SK-N-SH (cell line): ENCODE data around the gene MLX. TPM values are rescaled to one million over a fixed set of nuclear protein-coding genes. Genes with fewer than 3 reads are reported as not detected.
"Not testable (repeated sequence)": the region's sequence is repeated elsewhere in the genome, so short reads cannot be mapped to it uniquely, and the experiment has no call there.

Source experiments
- CTCF ChIA-PET: fragments of 300-600, 350-600 bp; formaldehyde crosslinking; extraction: SDS; loops from one replicate; lab custom pipeline; 2021; lab: Yijun Ruan, JAX
- POLR2A ChIA-PET: fragments of 350-600 bp; sonication (Branson Sonifier 250); formaldehyde crosslinking; extraction: SDS; loops from one replicate; lab custom pipeline; 2020; ENCODE audit warnings: antibody characterized with exemption, inconsistent platforms; lab: Yijun Ruan, JAX
- DNase-seq: peaks from one replicate; pipeline ENCODE4 v3.0.0; 2012
- H2AFZ ChIP-seq: fragments of 200-600 bp; sonication (generic); 2 replicates; pipeline ENCODE4 v1.8.1; 2016; ENCODE audit warnings: antibody characterized with exemption, mild to moderate bottlenecking, low read depth
- H3F3A ChIP-seq: fragments of 200-600 bp; sonication (generic); replicated peaks from 2 replicates; pipeline ENCODE3; 2016; ENCODE audit warnings: antibody characterized with exemption, mild to moderate bottlenecking; ENCODE audit not compliant: insufficient read depth
- H3K27ac ChIP-seq, 2 experiments: fragments of 200-500 bp in 1 of 2; fragments of 200-600 bp in 1 of 2; sonication (Bioruptor generic) in 1 of 2; sonication (generic), shearing (Covaris generic) in 1 of 2; 2 replicates each; pipeline versions ENCODE4 v1.5.1 to v1.6.1; 2014 to 2016; ENCODE audit warnings: low read depth in 2 of 2, inconsistent platforms in 1 of 2, low read length in 1 of 2, mild to moderate bottlenecking in 1 of 2, mixed read lengths in 1 of 2
- H3K27me3 ChIP-seq: fragments of 200-600 bp; sonication (generic), shearing (Covaris generic); 2 replicates; pipeline ENCODE4 v1.6.1; 2016; ENCODE audit warnings: mixed run types; ENCODE audit not compliant: insufficient read depth
- H3K36me3 ChIP-seq, 2 experiments: fragments of 200-500 bp in 1 of 2; fragments of 200-600 bp in 1 of 2; sonication (Bioruptor generic) in 1 of 2; sonication (generic) in 1 of 2; replicated peaks in 1 of 2; 2 replicates each; pipeline versions ENCODE3 to v1.5.1; 2014 to 2016; ENCODE audit warnings: low read length in 1 of 2, mild to moderate bottlenecking in 1 of 2; ENCODE audit not compliant: insufficient read depth in 2 of 2, control insufficient read depth in 1 of 2
- H3K4me1 ChIP-seq, 2 experiments: fragments of 200-500 bp in 1 of 2; fragments of 200-600 bp in 1 of 2; sonication (Bioruptor generic) in 1 of 2; sonication (generic), shearing (Covaris generic) in 1 of 2; 2 replicates each; pipeline versions ENCODE4 v1.5.1 to v1.6.1; 2014 to 2016; ENCODE audit warnings: low read depth in 1 of 2, low read length in 1 of 2, mixed run types in 1 of 2; ENCODE audit not compliant: insufficient read depth in 2 of 2, control insufficient read depth in 1 of 2
- H3K4me2 ChIP-seq: fragments of 200-600 bp; sonication (generic), shearing (Covaris generic); 2 replicates; pipeline ENCODE4 v1.6.1; 2017; ENCODE audit warnings: mixed run types
- H3K4me3 ChIP-seq, 2 experiments: fragments of 200-500 bp in 1 of 2; fragments of 200-600 bp in 1 of 2; sonication (Bioruptor generic) in 1 of 2; sonication (generic), shearing (Covaris generic) in 1 of 2; 2 replicates each; pipeline versions ENCODE4 v1.5.1 to v1.8.1; 2014 to 2016; ENCODE audit warnings: low read depth in 2 of 2, inconsistent platforms in 1 of 2, low read length in 1 of 2, mild to moderate bottlenecking in 1 of 2, mixed read lengths in 1 of 2, moderate library complexity in 1 of 2
- H3K79me2 ChIP-seq: fragments of 200-600 bp; sonication (generic); 2 replicates; pipeline ENCODE4 v1.8.1; 2017; ENCODE audit warnings: mild to moderate bottlenecking; ENCODE audit not compliant: insufficient read depth
- H3K9ac ChIP-seq: fragments of 200-600 bp; sonication (generic); 2 replicates; pipeline ENCODE4 v1.6.1; 2017; ENCODE audit warnings: mixed run types
- H3K9me2 ChIP-seq: fragments of 200-600 bp; sonication (generic); 2 replicates; pipeline ENCODE4 v1.6.1; 2017; ENCODE audit warnings: mixed run types
- H3K9me3 ChIP-seq: fragments of 200-600 bp; sonication (generic); 2 replicates; pipeline ENCODE4 v1.6.1; 2017; ENCODE audit warnings: mixed run types, mild to moderate bottlenecking, moderate library complexity
- H4K20me1 ChIP-seq: fragments of 200-600 bp; sonication (generic); 2 replicates; pipeline ENCODE4 v1.6.1; 2017; ENCODE audit warnings: mild to moderate bottlenecking, mixed run types; ENCODE audit not compliant: insufficient read depth
- EZH2phosphoT487 ChIP-seq: fragments of 200-600 bp; sonication (generic); IDR thresholded peaks from 2 replicates; pipeline ENCODE4 v1.6.1; 2017; ENCODE audit warnings: low read depth, mixed run types, mild to moderate bottlenecking, antibody characterized with exemption, moderate library complexity, borderline replicate concordance
- FOSL2 ChIP-seq: IDR thresholded peaks from 2 replicates; pipeline ENCODE4 v1.4.0; 2012; ENCODE audit warnings: low read depth, mild to moderate bottlenecking, moderate library complexity, borderline replicate concordance
- FOXJ3 ChIP-seq: sonication (generic); formaldehyde crosslinking; IDR thresholded peaks from 2 replicates; pipeline ENCODE4 v1.5.1; 2020; ENCODE audit warnings: mild to moderate bottlenecking, missing genetic modification reagents
- GABPA ChIP-seq: IDR thresholded peaks from 2 replicates; pipeline ENCODE4 v1.4.0; 2012; ENCODE audit warnings: low read depth, mild to moderate bottlenecking
- GATA2 ChIP-seq: sonication (generic); formaldehyde crosslinking; IDR thresholded peaks from 2 replicates; pipeline ENCODE4 v1.5.0; 2020; ENCODE audit warnings: mild to moderate bottlenecking, missing genetic modification reagents
- MXI1 ChIP-seq: IDR thresholded peaks from 2 replicates; pipeline ENCODE4 v1.6.1; 2012; ENCODE audit warnings: mild to moderate bottlenecking, low read depth, low read length, improper control_type of control experiment
- NFIC ChIP-seq: IDR thresholded peaks from 2 replicates; pipeline ENCODE4 v1.4.0; 2012; ENCODE audit warnings: borderline replicate concordance
- POLR2AphosphoS5 ChIP-seq: IDR thresholded peaks from 2 replicates; pipeline ENCODE4 v1.6.1; 2012; ENCODE audit warnings: low read depth, low read length
- RAD21 ChIP-seq: IDR thresholded peaks from 2 replicates; pipeline ENCODE4 v1.6.1; 2012; ENCODE audit warnings: mild to moderate bottlenecking, low read length
- RCOR1 ChIP-seq: fragments of 150-350 bp; IDR thresholded peaks from 2 replicates; pipeline ENCODE4 v1.6.1; 2017; ENCODE audit warnings: antibody characterized with exemption, low read length
- YY1 ChIP-seq: IDR thresholded peaks from 2 replicates; pipeline ENCODE4 v1.4.0; 2012; ENCODE audit warnings: low read depth, mild to moderate bottlenecking
- WGBS: methylation state at CpG from one replicate; pipeline ENCODE4 v1.1.6; 2017; ENCODE audit warnings: low lambda C conversion rate; 5-methylcytosine and 5-hydroxymethylcytosine counted together
- polyA plus RNA-seq, 3 experiments: library from polyadenylated mRNA; depleted of rRNA; stranded (reverse); fragments of >200 nt; gene quantifications; 2 replicates each; pipeline ENCODE4 v1.2.3, GENCODE V29; 2012
- TF ChIP-seq, protein P1 (sequence below): IDR thresholded peaks from 2 replicates; pipeline ENCODE4 v1.4.0; 2012; ENCODE audit warnings: low read depth, borderline replicate concordance

MLX gene
- polyA plus RNA-seq, 1 of the 3 experiments (the other 2 are of a cell fraction), result 44.5 TPM

DNA sequence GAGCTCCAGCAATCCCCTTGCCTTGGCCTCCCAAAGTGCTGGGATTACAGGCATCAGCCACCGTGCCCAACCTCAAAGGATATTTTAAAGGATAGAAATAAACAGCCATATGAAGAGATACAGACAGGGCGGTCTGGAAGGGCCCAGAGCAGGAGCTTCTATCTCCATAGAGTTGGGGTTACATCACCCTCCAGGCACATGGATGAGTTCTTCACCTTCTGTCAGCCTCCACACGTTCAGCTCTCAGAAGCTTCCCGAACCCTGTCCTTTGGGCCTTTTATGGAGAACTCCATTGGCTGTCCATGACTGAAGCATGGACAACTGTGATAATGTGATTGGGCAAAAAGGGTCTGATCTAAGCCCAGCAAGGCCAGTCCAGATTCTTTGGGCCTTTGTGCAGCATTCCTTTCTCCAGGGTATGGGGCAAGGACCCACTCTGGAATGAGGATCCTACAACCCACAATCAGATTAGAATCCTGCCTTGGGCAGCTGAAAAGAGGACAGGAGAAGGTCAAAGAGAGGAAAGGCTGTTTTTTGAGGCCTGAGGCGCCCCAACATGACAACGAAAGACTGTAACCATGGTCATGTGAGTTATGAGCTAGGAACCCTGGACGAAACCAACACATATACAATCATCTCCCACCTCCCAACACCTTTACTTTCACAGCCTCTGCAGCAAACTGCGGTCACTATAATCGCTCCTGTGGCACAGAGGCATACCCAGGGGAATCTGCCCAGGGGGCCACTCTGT lies 21.0 kb upstream of the MLX start:
- CTCF ChIA-PET, result interaction anchor here (0.9 to 1.4 kb wide), 2 partner anchors 9 to 32 kb away, joined by 3 to 4 read pairs; partner anchors contain the start of gene PSMC3IP
- POLR2A ChIA-PET, H3K27ac ChIP-seq, H3K9ac ChIP-seq, DNase-seq, H3K4me2 ChIP-seq, H3K9me3 ChIP-seq, H2AFZ ChIP-seq, H3K79me2 ChIP-seq, H3K27me3 ChIP-seq, H3K4me1 ChIP-seq, H3F3A ChIP-seq, H4K20me1 ChIP-seq, H3K4me3 ChIP-seq, H3K9me2 ChIP-seq: not testable (repeated sequence)
- peaks cover under 1 to 20% of the 10 kb centered on the region in 2 experiments for H3K36me3 ChIP-seq
- 93% methylated on average over 8 of the region's 9 CpGs for WGBS
- 0 out of 2 replicates have a peak, but pooled peaks have one; percentile 18 for TF ChIP-seq POLR2AphosphoS5

DNA sequence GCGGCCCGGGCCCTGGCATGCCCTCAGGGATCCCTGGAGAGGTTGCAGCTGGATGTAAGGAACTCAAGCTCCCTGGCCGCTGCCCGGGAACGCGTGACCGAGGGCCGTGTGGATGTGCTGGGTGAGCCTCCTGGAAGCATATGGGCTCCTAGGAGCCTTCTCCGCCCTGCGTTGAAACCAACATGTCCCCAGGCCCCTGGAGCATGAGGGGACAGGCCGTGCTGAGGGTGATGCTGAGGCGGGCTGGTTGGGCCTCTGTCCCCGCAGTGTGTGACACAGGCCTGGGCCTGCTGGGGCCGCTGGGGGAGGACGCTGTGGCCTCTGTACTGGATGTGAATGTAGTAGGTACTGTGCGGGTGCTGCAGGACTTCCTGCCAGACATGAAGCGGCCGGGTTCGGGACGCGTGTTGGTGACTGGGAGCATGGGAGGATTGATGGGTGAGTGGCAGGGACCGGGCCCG lies 19.9 kb upstream of the MLX start:
- Histone ChIP-seq H3K27ac (no peak overlapping the region), H3K9me2 (no peaks in the 10 kb centered on the region), H3F3A (peaks cover 2% of the 10 kb centered on the region), H3K36me3 (peaks cover 3 to 13% of the 10 kb centered on the region in 2 experiments), H2AFZ (no peak overlapping the region), H3K4me3 (no peak overlapping the region), H3K4me2 (no peak overlapping the region), H3K4me1 (no peaks in the 10 kb centered on the region; a peak in 1 of 4 replicates), H3K9me3 (no peaks in the 10 kb centered on the region), H4K20me1 (no peaks in the 10 kb centered on the region), H3K79me2 (peaks cover 19% of the 10 kb centered on the region; the same call in 1 of the 2 replicates), H3K27me3 (no peaks in the 10 kb centered on the region), H3K9ac (no peak overlapping the region)
- ChIA-PET POLR2A (interaction anchor here (1.3 kb wide), 1 partner anchor 10 kb away, joined by 3 read pairs; no protein-coding TSS in a partner anchor), CTCF (interaction anchor here (0.9 kb wide), 1 partner anchor 10 kb away, joined by 3 read pairs; no protein-coding TSS in a partner anchor)
- DNase-seq, result no peak
- WGBS, result 88% methylated on average over 11 of the region's 23 CpGs
- TF ChIP-seq GATA2 (CRISPR knock-in tag), result no peak
- TF ChIP-seq MXI1, result no peak
- no peak for TF ChIP-seq EZH2phosphoT487
- no peak for TF ChIP-seq RAD21
- TF ChIP-seq FOSL2, result no peak
- no peak for TF ChIP-seq YY1
- TF ChIP-seq FOXJ3 (CRISPR knock-in tag), result no peak
- TF ChIP-seq RCOR1, result no peak
- no peak for TF ChIP-seq NFIC
- no peak for TF ChIP-seq GABPA
- TF ChIP-seq, protein P1, sequence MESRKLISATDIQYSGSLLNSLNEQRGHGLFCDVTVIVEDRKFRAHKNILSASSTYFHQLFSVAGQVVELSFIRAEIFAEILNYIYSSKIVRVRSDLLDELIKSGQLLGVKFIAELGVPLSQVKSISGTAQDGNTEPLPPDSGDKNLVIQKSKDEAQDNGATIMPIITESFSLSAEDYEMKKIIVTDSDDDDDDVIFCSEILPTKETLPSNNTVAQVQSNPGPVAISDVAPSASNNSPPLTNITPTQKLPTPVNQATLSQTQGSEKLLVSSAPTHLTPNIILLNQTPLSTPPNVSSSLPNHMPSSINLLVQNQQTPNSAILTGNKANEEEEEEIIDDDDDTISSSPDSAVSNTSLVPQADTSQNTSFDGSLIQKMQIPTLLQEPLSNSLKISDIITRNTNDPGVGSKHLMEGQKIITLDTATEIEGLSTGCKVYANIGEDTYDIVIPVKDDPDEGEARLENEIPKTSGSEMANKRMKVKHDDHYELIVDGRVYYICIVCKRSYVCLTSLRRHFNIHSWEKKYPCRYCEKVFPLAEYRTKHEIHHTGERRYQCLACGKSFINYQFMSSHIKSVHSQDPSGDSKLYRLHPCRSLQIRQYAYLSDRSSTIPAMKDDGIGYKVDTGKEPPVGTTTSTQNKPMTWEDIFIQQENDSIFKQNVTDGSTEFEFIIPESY, result no peak
